CD14-positive monocyte (primary cell): Measurements from ENCODE around the gene TMEM182. TPM values are rescaled to one million over a fixed set of nuclear protein-coding genes. Genes with fewer than 3 reads are reported as not detected.

ENCODE experiments used
- DNase-seq, 3 donors: peaks; one replicate each; pipeline ENCODE4 v3.0.0-alpha.2; 2011 to 2022
- H2AFZ ChIP-seq: 2 replicates; pipeline ENCODE4 v1.6.0; 2012; ENCODE audit warnings: mild to moderate bottlenecking, low read depth, low read length, inconsistent platforms; ENCODE audit not compliant: insufficient read depth, poor library complexity, severe bottlenecking
- H3K27ac ChIP-seq, 2 donors: 1 replicate in 1 of 2; 2 replicates in 1 of 2; pipeline ENCODE4 v1.5.1; 2012 to 2013; ENCODE audit warnings: low read length in 2 of 2, control low read depth in 1 of 2, inconsistent platforms in 1 of 2, low read depth in 1 of 2, mild to moderate bottlenecking in 1 of 2
- H3K27me3 ChIP-seq, 2 donors: one replicate each; pipeline versions ENCODE4 v1.6.0 to v1.6.1; 2011 to 2013; ENCODE audit warnings: low read length in 2 of 2; ENCODE audit not compliant: control insufficient read depth in 2 of 2, insufficient read depth in 2 of 2
- H3K36me3 ChIP-seq, 2 donors: replicated peaks in 1 of 2; 1 replicate in 1 of 2; 2 replicates in 1 of 2; pipeline versions ENCODE4 v1.5.1 to v1.6.1; 2012 to 2013; ENCODE audit warnings: low read length in 2 of 2, control low read depth in 1 of 2, inconsistent platforms in 1 of 2, mild to moderate bottlenecking in 1 of 2; ENCODE audit not compliant: insufficient read depth in 2 of 2, control insufficient read depth in 1 of 2
- H3K4me1 ChIP-seq, 2 donors: 1 replicate in 1 of 2; 2 replicates in 1 of 2; pipeline versions ENCODE4 v1.5.1 to v1.6.1; 2012 to 2013; ENCODE audit warnings: low read length in 2 of 2, control low read depth in 1 of 2, inconsistent platforms in 1 of 2, mild to moderate bottlenecking in 1 of 2, moderate library complexity in 1 of 2; ENCODE audit not compliant: insufficient read depth in 2 of 2, control insufficient read depth in 1 of 2
- H3K4me2 ChIP-seq: replicated peaks from 2 replicates; pipeline ENCODE3; 2012; ENCODE audit warnings: low read length, moderate library complexity, mild to moderate bottlenecking; ENCODE audit not compliant: poor library complexity, severe bottlenecking; ENCODE audit errors: extremely low read depth
- H3K4me3 ChIP-seq, 3 experiments: fragments of 200-600 bp in 1 of 3; sonication (generic) in 1 of 3; replicated peaks in 1 of 3; 1 replicate in 2 of 3; 2 replicates in 1 of 3; pipeline ENCODE4 v1.5.1; 2011 to 2013; ENCODE audit warnings: low read length in 3 of 3, mild to moderate bottlenecking in 3 of 3, control low read depth in 2 of 3, low read depth in 2 of 3, inconsistent platforms in 1 of 3, moderate library complexity in 1 of 3
- H3K79me2 ChIP-seq: 2 replicates; pipeline ENCODE4 v1.6.0; 2012; ENCODE audit warnings: mild to moderate bottlenecking, control low read depth, inconsistent platforms, low read length, moderate library complexity; ENCODE audit not compliant: insufficient read depth
- H3K9ac ChIP-seq: 2 replicates; pipeline ENCODE4 v1.6.0; 2017; ENCODE audit warnings: low read length, mild to moderate bottlenecking; ENCODE audit not compliant: insufficient read depth, poor library complexity, severe bottlenecking
- H3K9me3 ChIP-seq, 2 donors: replicated peaks in 1 of 2; 1 replicate in 1 of 2; 2 replicates in 1 of 2; pipeline versions ENCODE4 v1.5.1 to v1.6.1; 2012 to 2013; ENCODE audit warnings: low read length in 2 of 2, control low read depth in 1 of 2; ENCODE audit not compliant: control insufficient read depth in 1 of 2, insufficient read depth in 1 of 2
- H4K20me1 ChIP-seq: 2 replicates; pipeline ENCODE4 v1.6.0; 2012; ENCODE audit warnings: mild to moderate bottlenecking, low read length, control low read depth, moderate library complexity; ENCODE audit not compliant: insufficient read depth
- H3K27ac Mint-ChIP-seq, 7 donors: one replicate each; pipeline ENCODE4 v1.8.0; 2020; ENCODE audit warnings: mild to moderate bottlenecking in 7 of 7, mixed read lengths in 7 of 7, moderate library complexity in 6 of 7, inconsistent platforms in 2 of 7
- H3K27me3 Mint-ChIP-seq, 3 donors: one replicate each; pipeline ENCODE4 v1.8.0; 2021 to 2022; ENCODE audit warnings: low read depth in 3 of 3, mild to moderate bottlenecking in 3 of 3, mixed read lengths in 3 of 3, moderate library complexity in 3 of 3, inconsistent platforms in 1 of 3
- H3K36me3 Mint-ChIP-seq, 2 donors: one replicate each; pipeline ENCODE4 v1.8.0; 2020; ENCODE audit warnings: mixed read lengths in 2 of 2, inconsistent platforms in 1 of 2, mild to moderate bottlenecking in 1 of 2
- H3K4me1 Mint-ChIP-seq: one replicate; pipeline ENCODE4 v1.8.0; 2020; ENCODE audit warnings: mild to moderate bottlenecking, mixed read lengths
- H3K4me3 Mint-ChIP-seq, 2 donors: one replicate each; pipeline ENCODE4 v1.8.0; 2020; ENCODE audit warnings: mild to moderate bottlenecking in 2 of 2, mixed read lengths in 2 of 2, moderate library complexity in 1 of 2
- H3K9me3 Mint-ChIP-seq, 7 donors: one replicate each; pipeline ENCODE4 v1.8.0; 2020 to 2022; ENCODE audit warnings: mixed read lengths in 7 of 7, mild to moderate bottlenecking in 6 of 7, moderate library complexity in 6 of 7, inconsistent platforms in 2 of 7
- CTCF ChIP-seq: fragments of 200-600 bp; IDR thresholded peaks from one replicate; pipeline ENCODE4 v1.8.0; 2022; ENCODE audit warnings: antibody characterized with exemption, mild to moderate bottlenecking
- WGBS: methylation state at CpG from one replicate; pipeline ENCODE4 v1.1.5; 2013; ENCODE audit warnings: missing lambda C conversion rate; ENCODE audit not compliant: insufficient coverage; 5-methylcytosine and 5-hydroxymethylcytosine counted together
- intact Hi-C, 2 donors: fragments of 100-400 bp; cut with micrococcal nuclease; formaldehyde crosslinking; loops; one replicate each; pipeline versions ENCODE4 v1.15.0 to v1.15.1; 2023
- polyA plus RNA-seq, 3 donors: library from polyadenylated mRNA; depleted of rRNA in 1 of 3; unstranded in 2 of 3; stranded (reverse) in 1 of 3; fragments of 300-500 nt in 2 of 3; fragments of >200 nt in 1 of 3; fragmentation: Illumina TruSeq in 2 of 3; gene quantifications; 1 replicate in 2 of 3; 2 replicates in 1 of 3; pipeline ENCODE4 v1.2.3, GENCODE V29; 2012 to 2021

The TMEM182 gene
- polyA plus RNA-seq, 3 donors: 0.24 to 0.69 (median 0.28) TPM

GRCh38 chr2:102718387-102719316 is 43.2 kb upstream of the TMEM182 start:
- H3K36me3 ChIP-seq: peaks cover 29 to 61% of the 10 kb centered on the region in 2 donors
- no peak overlapping the region for H3K4me3 Mint-ChIP-seq

More at GRCh38 chr2:102718387-102719316, 43.2 kb upstream of the TMEM182 start:
- H3K9me3 Mint-ChIP-seq: peaks cover 0 to 6% (median 0%) of the 10 kb centered on the region in 7 donors
- no peak for DNase-seq
- intact Hi-C loops: no loop called here
- Histone ChIP-seq H2AFZ (no peak overlapping the region), H3K27me3 (no peaks in the 10 kb centered on the region), H3K9ac (no peak overlapping the region), H3K4me2 (no peak overlapping the region), H3K27ac (no peak overlapping the region), H3K4me3 (no peak overlapping the region), H3K4me1 (no peaks in the 10 kb centered on the region), H4K20me1 (no peaks in the 10 kb centered on the region), H3K9me3 (no peaks in the 10 kb centered on the region), H3K79me2 (no peaks in the 10 kb centered on the region)
- TF ChIP-seq CTCF: no peak
- H3K27ac Mint-ChIP-seq: peak overlapping the region in 1 of 7 donors; percentile 45
- peaks cover 2% of the 10 kb centered on the region for H3K4me1 Mint-ChIP-seq
- peaks cover 58 to 65% of the 10 kb centered on the region in 2 donors for H3K36me3 Mint-ChIP-seq
- peaks cover 0 to 2% (median 0%) of the 10 kb centered on the region in 3 donors for H3K27me3 Mint-ChIP-seq
- WGBS: 94% methylated on average over 23 of the region's 26 CpGs
